DND-41 (cell line): ENCODE measurements around the gene STARD13.

Source experiments
- ATAC-seq: fragments of 200-7000 bp; cut with Tn5 transposase; 3 replicates; pipeline ENCODE4 v1.9.1; 2021; ENCODE audit warnings: low read depth; ENCODE audit not compliant: insufficient read depth
- DNase-seq: peaks from one replicate; pipeline ENCODE4 v3.0.0-alpha.2; 2020
- H2AFZ ChIP-seq: 2 replicates; pipeline ENCODE4 v1.6.0; 2012; ENCODE audit warnings: low read depth, low read length
- H3K27ac ChIP-seq: 2 replicates; pipeline ENCODE4 v1.5.1; 2012; ENCODE audit warnings: low read length, inconsistent platforms
- H3K27me3 ChIP-seq: fragments of 200-600 bp; sonication (generic); 2 replicates; pipeline ENCODE4 v1.6.0; 2012; ENCODE audit warnings: low read length, mild to moderate bottlenecking, inconsistent platforms; ENCODE audit not compliant: insufficient read depth, poor library complexity
- H3K36me3 ChIP-seq: 2 replicates; pipeline ENCODE4 v1.5.1; 2012; ENCODE audit warnings: low read length, inconsistent platforms; ENCODE audit not compliant: insufficient read depth
- H3K4me1 ChIP-seq: 2 replicates; pipeline ENCODE4 v1.5.1; 2012; ENCODE audit warnings: mild to moderate bottlenecking, low read length; ENCODE audit not compliant: insufficient read depth
- H3K4me2 ChIP-seq: 2 replicates; pipeline ENCODE4 v1.6.0; 2012; ENCODE audit warnings: mild to moderate bottlenecking, moderate library complexity, low read length, inconsistent platforms; ENCODE audit not compliant: insufficient read depth
- H3K4me3 ChIP-seq, 2 experiments: fragments of 200-600 bp in 1 of 2; shearing (Covaris generic) in 1 of 2; 2 replicates each; pipeline ENCODE4 v1.5.1; 2012 to 2016; ENCODE audit warnings: inconsistent platforms in 2 of 2, low read length in 2 of 2, mild to moderate bottlenecking in 2 of 2, low read depth in 1 of 2, moderate library complexity in 1 of 2
- H3K79me2 ChIP-seq: 2 replicates; pipeline ENCODE4 v1.6.0; 2012; ENCODE audit warnings: low read length, inconsistent platforms; ENCODE audit not compliant: insufficient read depth
- H3K9ac ChIP-seq: 2 replicates; pipeline ENCODE4 v1.6.0; 2012; ENCODE audit warnings: low read depth, mild to moderate bottlenecking, inconsistent platforms, low read length, moderate library complexity
- H3K9me3 ChIP-seq: 2 replicates; pipeline ENCODE4 v1.5.1; 2012; ENCODE audit warnings: low read length, moderate library complexity, mild to moderate bottlenecking, inconsistent platforms; ENCODE audit not compliant: insufficient read depth, severe bottlenecking
- H4K20me1 ChIP-seq: 2 replicates; pipeline ENCODE4 v1.6.0; 2012; ENCODE audit warnings: low read length; ENCODE audit not compliant: insufficient read depth
- EZH2 ChIP-seq: IDR thresholded peaks from 3 replicates; pipeline ENCODE4 v1.6.1; 2012; ENCODE audit warnings: borderline replicate concordance, low read depth, mild to moderate bottlenecking, moderate library complexity, low read length, inconsistent platforms; ENCODE audit not compliant: severe bottlenecking
- TF ChIP-seq, protein P1 (sequence below): IDR thresholded peaks from 2 replicates; pipeline ENCODE4 v1.5.1; 2012; ENCODE audit warnings: borderline replicate concordance, low read length, moderate library complexity, mild to moderate bottlenecking; ENCODE audit not compliant: poor library complexity, severe bottlenecking; ENCODE audit errors: extremely low read depth

Gene STARD13

DNA sequence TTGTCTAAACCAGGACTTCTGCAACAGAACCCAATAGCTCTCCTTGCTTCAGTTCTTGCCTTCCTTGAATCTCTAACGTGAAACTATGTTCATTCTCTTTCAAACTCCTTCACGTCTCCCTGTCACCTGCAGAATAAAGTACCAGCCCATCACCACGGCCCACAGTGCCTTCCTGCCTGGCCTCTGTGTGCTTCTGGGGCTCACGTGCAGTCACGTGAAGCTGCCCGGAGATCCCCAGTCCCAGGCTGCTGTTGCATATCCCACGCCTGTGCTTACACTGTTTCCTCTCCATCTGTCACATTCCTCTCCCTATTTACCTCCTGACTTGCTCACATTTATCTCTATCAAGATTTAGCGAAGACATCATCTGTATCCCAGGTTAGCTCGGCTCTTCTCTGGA lies 102.8 kb downstream of the STARD13 start:
- Histone ChIP-seq H3K36me3 (no peaks in the 10 kb centered on the region), H3K4me1 (no peaks in the 10 kb centered on the region), H3K9ac (no peak overlapping the region), H3K9me3 (no peaks in the 10 kb centered on the region), H3K4me2 (no peak overlapping the region), H3K27ac (no peak overlapping the region), H3K79me2 (no peaks in the 10 kb centered on the region), H4K20me1 (no peaks in the 10 kb centered on the region), H3K27me3 (no peaks in the 10 kb centered on the region), H2AFZ (no peak overlapping the region), H3K4me3 (no peak overlapping the region)
- no peak for TF ChIP-seq EZH2
- TF ChIP-seq, protein P1, sequence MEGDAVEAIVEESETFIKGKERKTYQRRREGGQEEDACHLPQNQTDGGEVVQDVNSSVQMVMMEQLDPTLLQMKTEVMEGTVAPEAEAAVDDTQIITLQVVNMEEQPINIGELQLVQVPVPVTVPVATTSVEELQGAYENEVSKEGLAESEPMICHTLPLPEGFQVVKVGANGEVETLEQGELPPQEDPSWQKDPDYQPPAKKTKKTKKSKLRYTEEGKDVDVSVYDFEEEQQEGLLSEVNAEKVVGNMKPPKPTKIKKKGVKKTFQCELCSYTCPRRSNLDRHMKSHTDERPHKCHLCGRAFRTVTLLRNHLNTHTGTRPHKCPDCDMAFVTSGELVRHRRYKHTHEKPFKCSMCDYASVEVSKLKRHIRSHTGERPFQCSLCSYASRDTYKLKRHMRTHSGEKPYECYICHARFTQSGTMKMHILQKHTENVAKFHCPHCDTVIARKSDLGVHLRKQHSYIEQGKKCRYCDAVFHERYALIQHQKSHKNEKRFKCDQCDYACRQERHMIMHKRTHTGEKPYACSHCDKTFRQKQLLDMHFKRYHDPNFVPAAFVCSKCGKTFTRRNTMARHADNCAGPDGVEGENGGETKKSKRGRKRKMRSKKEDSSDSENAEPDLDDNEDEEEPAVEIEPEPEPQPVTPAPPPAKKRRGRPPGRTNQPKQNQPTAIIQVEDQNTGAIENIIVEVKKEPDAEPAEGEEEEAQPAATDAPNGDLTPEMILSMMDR: no peak
- DNase-seq: no peak
- no peak for ATAC-seq

DNA sequence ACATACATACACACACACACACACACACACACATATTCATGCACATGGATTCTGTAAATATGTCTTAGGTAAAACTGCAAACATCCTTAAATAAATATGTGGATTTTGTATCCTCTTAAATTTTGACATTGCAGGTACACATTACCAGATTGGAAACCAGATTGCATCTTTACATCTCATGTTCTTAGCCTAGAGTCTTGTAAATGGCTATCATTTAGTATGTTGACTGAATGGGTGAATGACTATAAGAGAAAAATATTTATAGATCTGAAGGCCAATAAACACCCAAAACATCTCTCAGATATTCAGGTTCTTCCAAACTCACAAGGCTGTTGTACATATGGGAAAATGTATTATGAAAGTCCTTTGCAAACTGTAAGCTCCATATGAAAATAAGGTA lies 104.3 kb downstream of the STARD13 start:
- Histone ChIP-seq H3K4me3 (no peak overlapping the region), H3K9ac (no peak overlapping the region), H4K20me1 (no peaks in the 10 kb centered on the region), H3K9me3 (no peaks in the 10 kb centered on the region), H3K4me2 (no peak overlapping the region), H3K27me3 (no peaks in the 10 kb centered on the region), H3K79me2 (no peaks in the 10 kb centered on the region), H3K27ac (no peak overlapping the region), H3K4me1 (no peaks in the 10 kb centered on the region), H2AFZ (no peak overlapping the region), H3K36me3 (no peaks in the 10 kb centered on the region)
- no peak for ATAC-seq
- DNase-seq: no peak
- no peak for TF ChIP-seq EZH2
- TF ChIP-seq, protein P1: no peak

DNA sequence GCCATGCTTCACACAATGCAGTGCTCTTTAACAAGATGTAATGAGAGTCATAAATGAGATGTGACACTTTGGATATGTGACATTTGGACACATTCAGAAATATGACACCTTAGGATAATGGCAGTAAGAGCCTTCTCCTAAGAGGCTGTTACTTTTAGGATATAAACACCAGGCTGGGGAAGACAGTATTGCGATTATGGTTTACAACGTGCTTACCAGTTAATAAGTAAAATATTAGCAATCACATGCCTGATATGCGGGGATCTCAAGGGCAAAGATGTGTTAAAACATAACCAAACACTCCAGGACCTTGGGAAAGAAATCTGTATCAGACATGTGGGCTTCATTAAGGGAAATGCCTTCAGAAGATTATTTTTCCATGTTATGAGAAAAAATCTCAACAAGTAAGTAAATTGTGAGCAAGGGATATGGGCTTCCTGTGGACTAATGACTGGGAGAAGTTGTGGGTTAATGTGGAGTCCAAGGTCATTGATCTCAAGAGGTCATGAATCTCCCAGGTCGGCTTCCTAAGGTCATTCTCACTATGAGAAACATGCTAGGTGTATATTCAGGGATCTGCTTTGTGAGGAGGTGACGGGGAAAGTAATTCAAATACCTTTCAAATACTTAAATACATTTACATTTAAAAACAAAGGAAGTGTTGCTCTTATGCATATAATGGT lies 105.3 kb downstream of the STARD13 start:
- Histone ChIP-seq H4K20me1 (no peaks in the 10 kb centered on the region), H3K27me3 (peaks cover under 1% of the 10 kb centered on the region), H3K4me3 (no peak overlapping the region), H3K9me3 (no peaks in the 10 kb centered on the region), H3K36me3 (no peaks in the 10 kb centered on the region), H3K4me1 (no peaks in the 10 kb centered on the region), H3K79me2 (no peaks in the 10 kb centered on the region), H3K27ac (no peak overlapping the region), H2AFZ (no peak overlapping the region), H3K9ac (no peak overlapping the region), H3K4me2 (no peak overlapping the region)
- TF ChIP-seq EZH2: no peak
- TF ChIP-seq, protein P1: no peak
- DNase-seq (no peak), ATAC-seq (no peak)
